SU-DHL-6 (cell line): ENCODE results near the gene FOXN3.
A peak's percentile ranks its signal among the peaks of the same experiment; 100 is the strongest.

ENCODE experiments used
- H2AFZ ChIP-seq: fragments of 200-600 bp; sonication (generic); 2 replicates; pipeline ENCODE4 v1.6.1; 2014; ENCODE audit warnings: low read depth, mild to moderate bottlenecking, moderate library complexity, mixed read lengths, antibody characterized with exemption, low read length; ENCODE audit not compliant: severe bottlenecking
- H3F3A ChIP-seq: fragments of 200-600 bp; shearing (Covaris generic); 2 replicates; pipeline ENCODE4 v1.6.0; 2016; ENCODE audit warnings: antibody characterized with exemption, mild to moderate bottlenecking; ENCODE audit not compliant: insufficient read depth
- H3K27ac ChIP-seq: fragments of 200-600 bp; sonication (generic); 2 replicates; pipeline ENCODE4 v1.5.1; 2016; ENCODE audit warnings: low read depth, mild to moderate bottlenecking, low read length, moderate library complexity, mixed read lengths
- H3K27me3 ChIP-seq: fragments of 200-600 bp; sonication (generic), shearing (Covaris generic); 2 replicates; pipeline ENCODE4 v1.6.0; 2014; ENCODE audit warnings: mild to moderate bottlenecking, low read length
- H3K36me3 ChIP-seq: fragments of 200-600 bp; sonication (generic); 2 replicates; pipeline ENCODE4 v1.6.1; 2014; ENCODE audit warnings: mild to moderate bottlenecking, low read length, mixed read lengths
- H3K4me2 ChIP-seq: fragments of 300-600, 200-600 bp; shearing (Covaris generic), sonication (generic); 2 replicates; pipeline ENCODE4 v1.6.0; 2014; ENCODE audit warnings: low read length, low read depth, mild to moderate bottlenecking; ENCODE audit not compliant: poor library complexity, severe bottlenecking
- H3K4me3 ChIP-seq: fragments of 200-600 bp; sonication (generic); 2 replicates; pipeline ENCODE4 v1.5.1; 2014; ENCODE audit warnings: antibody characterized with exemption, low read length, mild to moderate bottlenecking, mixed read lengths; ENCODE audit not compliant: insufficient read depth, poor library complexity, severe bottlenecking
- H3K79me2 ChIP-seq: fragments of 200-600 bp; sonication (generic); 2 replicates; pipeline ENCODE4 v1.6.1; 2014; ENCODE audit warnings: mild to moderate bottlenecking, low read length, moderate library complexity; ENCODE audit not compliant: insufficient read depth
- H3K9ac ChIP-seq: fragments of 200-600 bp; sonication (generic); 2 replicates; pipeline ENCODE4 v1.7.0; 2014; ENCODE audit warnings: mild to moderate bottlenecking, low read length
- H3K9me2 ChIP-seq: fragments of 200-600 bp; sonication (generic); replicated peaks from 2 replicates; pipeline ENCODE4 v1.6.1; 2014; ENCODE audit warnings: low read length; ENCODE audit not compliant: insufficient read depth
- H3K9me3 ChIP-seq: fragments of 200-600 bp; sonication (generic); 2 replicates; pipeline ENCODE4 v1.6.1; 2014; ENCODE audit warnings: low read length, mixed read lengths; ENCODE audit not compliant: insufficient read depth
- H4K20me1 ChIP-seq: fragments of 200-600 bp; sonication (generic); 2 replicates; pipeline ENCODE4 v1.6.1; 2014; ENCODE audit warnings: low read depth, mild to moderate bottlenecking, antibody characterized with exemption, low read length, moderate library complexity, mixed read lengths
- EZH2phosphoT487 ChIP-seq: fragments of 200-600 bp; sonication (generic), shearing (Covaris generic); conservative IDR thresholded peaks from 2 replicates; pipeline ENCODE4 v1.6.1; 2018; ENCODE audit warnings: mild to moderate bottlenecking, antibody characterized with exemption, low read length, moderate library complexity, mixed read lengths
- TF ChIP-seq, protein P1 (sequence below): fragments of 200-600 bp; sonication (generic); IDR thresholded peaks from one replicate; pipeline ENCODE4 v1.5.1; 2017; ENCODE audit warnings: antibody characterized with exemption, mild to moderate bottlenecking, low read length, moderate library complexity; ENCODE audit not compliant: insufficient read depth, poor library complexity, severe bottlenecking

Gene FOXN3

DNA sequence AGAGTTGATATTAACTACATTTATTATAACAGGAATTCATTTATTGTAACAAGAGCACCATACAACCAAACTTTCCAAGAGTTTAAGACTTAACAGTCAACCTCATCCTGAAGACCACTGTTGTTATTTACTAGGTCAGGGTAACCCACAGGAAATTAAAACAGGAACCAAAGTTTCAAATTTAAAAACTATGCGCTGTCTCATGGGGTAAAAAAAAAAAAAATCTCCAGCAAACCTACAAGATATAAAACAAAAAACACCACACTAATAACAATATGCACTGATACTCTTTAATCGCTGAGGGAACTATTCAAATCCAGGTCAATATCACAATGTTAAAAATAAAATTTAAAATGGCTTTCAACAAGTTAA, 44.5 kb downstream of the FOXN3 start:
- Histone ChIP-seq H3K79me2 (peaks cover 97% of the 10 kb centered on the region), H4K20me1 (no peaks in the 10 kb centered on the region), H3K9me2 (no peaks in the 10 kb centered on the region), H3K9ac (0 out of 2 replicates have a peak overlapping the region, but pooled peaks have one; percentile 0), H3K9me3 (no peaks in the 10 kb centered on the region), H3K27me3 (no peaks in the 10 kb centered on the region), H3K36me3 (peaks cover 10% of the 10 kb centered on the region; the same call in 1 of the 2 replicates), H3K4me3 (no peak overlapping the region), H3K27ac (peak overlapping the region; percentile 41), H3K4me2 (peak overlapping the region; percentile 30), H3F3A (peaks cover 13% of the 10 kb centered on the region; the same call in 1 of the 2 replicates), H2AFZ (no peak overlapping the region)
- TF ChIP-seq, protein P1, sequence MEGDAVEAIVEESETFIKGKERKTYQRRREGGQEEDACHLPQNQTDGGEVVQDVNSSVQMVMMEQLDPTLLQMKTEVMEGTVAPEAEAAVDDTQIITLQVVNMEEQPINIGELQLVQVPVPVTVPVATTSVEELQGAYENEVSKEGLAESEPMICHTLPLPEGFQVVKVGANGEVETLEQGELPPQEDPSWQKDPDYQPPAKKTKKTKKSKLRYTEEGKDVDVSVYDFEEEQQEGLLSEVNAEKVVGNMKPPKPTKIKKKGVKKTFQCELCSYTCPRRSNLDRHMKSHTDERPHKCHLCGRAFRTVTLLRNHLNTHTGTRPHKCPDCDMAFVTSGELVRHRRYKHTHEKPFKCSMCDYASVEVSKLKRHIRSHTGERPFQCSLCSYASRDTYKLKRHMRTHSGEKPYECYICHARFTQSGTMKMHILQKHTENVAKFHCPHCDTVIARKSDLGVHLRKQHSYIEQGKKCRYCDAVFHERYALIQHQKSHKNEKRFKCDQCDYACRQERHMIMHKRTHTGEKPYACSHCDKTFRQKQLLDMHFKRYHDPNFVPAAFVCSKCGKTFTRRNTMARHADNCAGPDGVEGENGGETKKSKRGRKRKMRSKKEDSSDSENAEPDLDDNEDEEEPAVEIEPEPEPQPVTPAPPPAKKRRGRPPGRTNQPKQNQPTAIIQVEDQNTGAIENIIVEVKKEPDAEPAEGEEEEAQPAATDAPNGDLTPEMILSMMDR = no peak
- TF ChIP-seq EZH2phosphoT487 = no peak

DNA sequence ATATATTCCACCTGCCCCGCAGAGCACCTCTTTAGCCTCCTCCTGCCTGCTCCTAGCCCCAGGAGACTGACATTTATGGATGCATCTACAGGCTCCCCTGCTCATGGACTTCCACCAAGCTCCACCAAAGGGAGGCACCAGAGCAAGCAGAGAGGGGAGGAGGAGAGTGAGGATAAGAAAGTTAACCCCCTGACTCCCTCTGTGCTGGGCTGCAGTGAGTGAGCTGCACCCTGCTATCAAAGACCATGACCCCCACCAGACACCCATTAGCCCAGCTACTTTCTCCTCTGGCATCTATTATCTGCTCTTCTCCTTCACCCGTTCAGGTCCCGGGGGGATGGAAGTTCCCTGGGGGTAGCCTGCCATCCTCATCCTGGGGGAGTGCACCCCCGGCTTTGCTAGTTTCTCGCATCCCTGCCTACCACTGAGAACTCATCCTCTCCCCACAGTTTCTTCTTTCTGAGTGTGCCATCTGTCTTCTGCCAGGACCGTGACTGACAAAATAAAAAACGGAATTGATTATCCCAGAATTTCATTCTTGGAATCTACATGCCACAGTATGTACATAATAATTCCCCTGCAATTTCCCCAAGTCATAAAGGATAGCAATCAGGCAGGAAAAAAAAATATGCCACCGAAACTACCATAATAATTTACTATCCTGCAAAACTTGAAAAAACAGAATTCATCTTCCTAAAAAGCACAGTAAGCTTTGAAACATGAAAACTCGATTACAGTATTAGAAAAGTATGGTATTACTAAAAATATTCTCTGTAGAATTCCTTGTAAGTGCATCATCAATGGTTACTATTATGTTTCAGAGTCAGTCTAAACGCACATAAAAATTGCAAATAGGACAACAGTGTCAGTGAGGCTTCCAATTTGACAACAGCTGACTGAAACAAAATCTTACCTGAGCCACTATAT, 45.2 kb downstream of the FOXN3 start:
- Histone ChIP-seq H3K27ac (peak overlapping the region; percentile 41), H3K27me3 (no peaks in the 10 kb centered on the region), H2AFZ (no peak overlapping the region), H3F3A (peaks cover 16% of the 10 kb centered on the region; the same call in 1 of the 2 replicates), H3K4me3 (no peak overlapping the region), H3K9me2 (no peaks in the 10 kb centered on the region), H3K4me2 (peak overlapping the region; percentile 30), H3K9ac (no peak overlapping the region), H4K20me1 (no peaks in the 10 kb centered on the region), H3K79me2 (peaks cover 97% of the 10 kb centered on the region), H3K36me3 (peaks cover 10% of the 10 kb centered on the region; the same call in 1 of the 2 replicates), H3K9me3 (no peaks in the 10 kb centered on the region)
- TF ChIP-seq, protein P1 = no peak
- TF ChIP-seq EZH2phosphoT487 = no peak

DNA sequence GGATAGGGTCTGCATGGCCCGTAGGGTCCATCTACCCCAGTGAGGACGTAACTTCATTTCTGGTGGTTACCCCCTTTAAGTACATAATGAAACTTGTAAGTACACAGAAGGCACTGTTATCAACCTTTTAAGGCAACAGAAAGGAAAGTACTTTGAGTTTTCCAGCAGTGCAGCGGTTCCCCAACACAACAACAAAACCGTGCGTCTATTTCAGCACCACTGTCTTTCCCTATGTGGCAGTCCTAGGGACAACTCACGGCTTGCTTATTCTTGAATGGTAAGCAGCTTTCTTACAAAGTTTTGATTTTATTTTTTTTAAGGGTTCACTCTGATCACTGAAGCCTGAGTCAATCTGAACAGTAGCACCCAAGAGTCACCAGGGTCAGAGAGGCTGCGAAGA, 46.3 kb downstream of the FOXN3 start:
- H3K27ac ChIP-seq = peak overlapping the region; percentile 21

More for the DNA sequence above, 46.3 kb downstream of the FOXN3 start:
- no peak overlapping the region for H2AFZ ChIP-seq
- peaks cover 96% of the 10 kb centered on the region for H3K79me2 ChIP-seq
- H3K4me3 ChIP-seq = no peak overlapping the region
- H3K9ac ChIP-seq = no peak overlapping the region
- no peaks in the 10 kb centered on the region for H3K9me2 ChIP-seq
- no peak overlapping the region for H3K4me2 ChIP-seq
- peaks cover 10% of the 10 kb centered on the region; the same call in 1 of the 2 replicates for H3K36me3 ChIP-seq
- H3F3A ChIP-seq = peaks cover 27% of the 10 kb centered on the region
- no peaks in the 10 kb centered on the region for H4K20me1 ChIP-seq
- no peaks in the 10 kb centered on the region for H3K9me3 ChIP-seq
- H3K27me3 ChIP-seq = no peaks in the 10 kb centered on the region
- TF ChIP-seq, protein P1 = no peak
- no peak for TF ChIP-seq EZH2phosphoT487
